K562 (cell line): ENCODE measurements around the gene CHCHD1. TPM values are rescaled to one million over a fixed set of nuclear protein-coding genes. Genes with fewer than 3 reads are reported as not detected.

Experiments used
- CREBBP ChIP-seq: IDR thresholded peaks from one replicate; pipeline ENCODE4 v1.6.1; 2012; ENCODE audit warnings: low read depth, mild to moderate bottlenecking, control low read depth, inconsistent platforms, low read length
- CTCF ChIP-seq, 3 experiments: IDR thresholded peaks in 2 of 3; conservative IDR thresholded peaks in 1 of 3; 2 replicates each; pipeline ENCODE4 v1.5.1; 2011 to 2012; ENCODE audit warnings: low read length in 3 of 3, mild to moderate bottlenecking in 3 of 3, control low read depth in 2 of 3, improper control_type of control experiment in 1 of 3, inconsistent platforms in 1 of 3, low read depth in 1 of 3, mixed read lengths in 1 of 3, moderate library complexity in 1 of 3; ENCODE audit not compliant: insufficient read depth in 2 of 3
- E2F4 ChIP-seq: sonication (generic); formaldehyde crosslinking; IDR thresholded peaks from 2 replicates; pipeline ENCODE4 v1.8.0; 2022; ENCODE audit warnings: mild to moderate bottlenecking, low read depth, missing genetic modification reagents
- GABPB2 ChIP-seq: fragments of 250-450 bp; sonication (Bioruptor Pico); conservative IDR thresholded peaks from 2 replicates; pipeline ENCODE4 v1.5.1; 2021; ENCODE audit warnings: mild to moderate bottlenecking
- MNT ChIP-seq, 2 experiments: fragments of 450-650 bp; conservative IDR thresholded peaks; 2 replicates each; pipeline ENCODE4 v1.6.1; 2017; ENCODE audit warnings: mild to moderate bottlenecking in 2 of 2, moderate library complexity in 2 of 2
- NFXL1 ChIP-seq: fragments of 450-650 bp; formaldehyde crosslinking; IDR thresholded peaks from 2 replicates; pipeline ENCODE4 v1.4.0; 2021; ENCODE audit warnings: mild to moderate bottlenecking
- SMAD4 ChIP-seq: fragments of 250-450 bp; sonication (Bioruptor Pico); conservative IDR thresholded peaks from 2 replicates; pipeline ENCODE4 v1.8.0; 2021; ENCODE audit warnings: inconsistent platforms, mild to moderate bottlenecking, moderate library complexity
- SMARCA4 ChIP-seq: fragments of 450-650 bp; IDR thresholded peaks from 2 replicates; pipeline ENCODE4 v1.6.1; 2016
- ZBTB9 ChIP-seq: fragments of 450-650 bp; formaldehyde crosslinking; IDR thresholded peaks from 2 replicates; pipeline ENCODE4 v1.4.0; 2020; ENCODE audit warnings: mild to moderate bottlenecking, moderate library complexity
- ZNF23 ChIP-seq: fragments of 250-450 bp; sonication (Bioruptor Pico); IDR thresholded peaks from 2 replicates; pipeline ENCODE4 v1.4.0; 2020; ENCODE audit warnings: mild to moderate bottlenecking
- ZNF318 ChIP-seq, 2 experiments: fragments of 450-650 bp; IDR thresholded peaks; 2 replicates each; pipeline ENCODE4 v1.6.1; 2016; ENCODE audit warnings: mild to moderate bottlenecking in 2 of 2, borderline replicate concordance in 1 of 2, low read depth in 1 of 2, moderate library complexity in 1 of 2
- ZNF551 ChIP-seq: fragments of 250-450 bp; sonication (Bioruptor Pico); IDR thresholded peaks from 2 replicates; pipeline ENCODE4 v1.5.0; 2021; ENCODE audit warnings: mild to moderate bottlenecking, moderate library complexity
- polyA plus RNA-seq, 8 experiments: library from polyadenylated mRNA; depleted of rRNA in 4 of 8; stranded (reverse) in 5 of 8; unstranded in 3 of 8; fragments of >200 nt; fragmentation: Nextera tagmentation in 2 of 8; fragmentation: Illumina TruSeq in 1 of 8; extraction: Ambion mirVana in 2 of 8; extraction: Trizol in 1 of 8; gene quantifications; 2 replicates each; pipeline versions ENCODE4 v1.2.1 to v1.2.3, GENCODE V29; 2011 to 2014; ENCODE audit warnings: inconsistent platforms in 1 of 8, missing spikeins in 1 of 8
- total RNA-seq, 7 experiments: library from RNA; depleted of rRNA in 6 of 7; stranded (reverse); fragments of >200 nt in 6 of 7; fragmentation: Illumina TruSeq in 2 of 7; extraction: Trizol in 2 of 7; gene quantifications; 2 replicates each; pipeline versions ENCODE4 v1.2.1 to v1.2.3, GENCODE V29; 2011 to 2021; ENCODE audit warnings: low replicate concordance in 1 of 7

The CHCHD1 gene
- total and polyA plus RNA-seq, 9 of the 15 experiments (the other 6 are each of a cell fraction or from before 2014, with no cell fraction given), result 52.9 to 126 (median 83.4) TPM

GRCh38 chr10:73809061-73809818 lies 27.4 kb downstream of the CHCHD1 start (continued):
- TF ChIP-seq E2F4 (CRISPR knock-in tag) (no peak), CREBBP (no peak), ZBTB9 (CRISPR knock-in tag) (peak; percentile 24; the same call in 1 of the 2 replicates), SMAD4 (CRISPR knock-in tag) (peak; percentile 35), CTCF (IDR thresholded peaks at IDR 0.05 in 2 of 3, conservative IDR thresholded peaks at IDR 0.05 in 1 of 3; ENCODE audit: insufficient read depth in 2 of 3, low read depth in 1 of 3, low read length in 3 of 3) (no peak), ZNF551 (CRISPR knock-in tag) (no peak), MNT (conservative IDR thresholded peaks at IDR 0.05) (0 out of 4 replicates have a peak, but pooled peaks of 1 of the 2 experiments have one; percentile 17), NFXL1 (no peak), ZNF318 (IDR thresholded peaks at IDR 0.05; ENCODE audit: borderline replicate concordance in 1 of 2, low read depth in 1 of 2) (no peak), ZNF23 (CRISPR knock-in tag) (no peak), SMARCA4 (0 out of 2 replicates have a peak, but pooled peaks have one; percentile 27), GABPB2 (CRISPR knock-in tag) (no peak)
